Measurements from ENCODE around the gene KCNG2.

The KCNG2 gene

DNA sequence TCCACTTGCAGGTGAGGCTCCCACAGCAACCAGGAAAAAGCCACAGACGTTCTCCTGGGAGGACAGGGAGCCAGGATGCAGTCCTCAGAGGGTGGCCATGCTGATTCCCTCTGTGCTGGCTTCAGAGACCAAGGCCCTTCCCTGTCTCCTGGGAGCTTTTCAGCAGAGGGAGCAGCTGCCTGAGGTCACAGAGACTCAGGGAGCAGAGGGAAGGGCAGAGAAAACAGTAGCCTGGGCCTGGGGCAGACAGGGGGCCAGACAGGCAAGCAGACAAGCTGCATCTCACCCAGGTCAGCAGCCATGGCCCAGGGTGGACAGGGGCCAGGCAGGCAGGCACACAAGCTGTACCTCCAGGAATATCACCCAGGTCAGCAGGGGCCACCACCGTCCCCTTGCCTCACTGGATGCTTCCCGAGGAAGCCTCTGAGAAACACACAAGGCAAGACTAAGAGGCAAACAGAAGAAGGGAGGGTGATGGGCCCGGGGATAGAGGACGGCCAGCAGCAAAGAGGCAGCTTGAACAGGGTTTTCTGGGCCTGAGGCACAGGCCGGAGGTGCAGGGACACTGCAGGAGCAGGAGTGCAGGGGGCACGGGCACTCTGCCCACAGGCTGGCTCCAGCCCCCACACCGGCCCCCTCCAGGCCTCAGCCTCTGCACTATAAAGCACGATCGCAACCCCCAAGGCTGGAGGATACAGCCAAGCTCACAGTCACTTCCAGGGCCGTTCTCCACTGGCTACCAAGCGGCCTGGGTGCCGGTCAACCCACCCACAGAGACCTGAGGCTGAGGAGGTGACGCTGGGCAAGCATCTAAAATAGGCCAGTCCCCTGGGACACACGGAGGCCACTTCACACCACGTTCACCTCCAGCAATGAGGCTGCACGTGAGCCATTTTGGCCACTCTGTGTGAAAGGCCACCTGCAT, 147.6 kb downstream of the KCNG2 start:
- no peak for DNase-seq

DNA sequence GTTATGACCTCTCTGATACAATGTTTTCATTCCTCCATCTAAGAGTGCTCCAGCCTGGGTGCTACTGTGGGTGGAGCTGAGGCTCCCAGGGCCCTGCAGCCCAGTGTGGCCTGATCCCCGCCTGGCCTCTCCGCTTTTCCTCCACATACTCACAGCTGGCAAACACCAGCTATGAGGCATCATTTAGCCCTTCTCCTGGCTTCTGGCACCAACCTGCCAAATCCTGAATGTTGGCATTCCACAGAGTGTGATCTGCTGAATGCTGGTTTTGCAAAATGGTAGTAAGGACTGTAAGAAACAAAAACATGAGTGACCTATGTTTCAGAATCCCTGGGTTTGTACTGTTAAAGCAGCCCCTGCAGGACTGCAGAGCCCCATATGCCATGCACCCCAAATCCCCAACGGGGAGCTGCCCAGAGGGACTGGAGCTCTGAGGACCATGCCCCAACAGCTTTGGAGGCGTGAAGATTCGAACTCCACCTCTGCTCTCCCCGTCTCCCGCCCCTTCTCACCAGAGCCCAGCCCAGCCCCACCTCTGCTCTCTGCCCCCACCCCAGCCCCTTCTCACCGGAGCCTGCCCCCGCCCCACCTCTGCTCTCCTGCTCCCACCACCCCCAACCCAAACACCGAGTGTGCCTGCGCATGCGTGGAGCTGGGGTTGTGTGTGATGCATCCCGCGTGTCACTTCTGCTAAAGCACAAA, 149.5 kb downstream of the KCNG2 start:
- no peak for DNase-seq

DNA sequence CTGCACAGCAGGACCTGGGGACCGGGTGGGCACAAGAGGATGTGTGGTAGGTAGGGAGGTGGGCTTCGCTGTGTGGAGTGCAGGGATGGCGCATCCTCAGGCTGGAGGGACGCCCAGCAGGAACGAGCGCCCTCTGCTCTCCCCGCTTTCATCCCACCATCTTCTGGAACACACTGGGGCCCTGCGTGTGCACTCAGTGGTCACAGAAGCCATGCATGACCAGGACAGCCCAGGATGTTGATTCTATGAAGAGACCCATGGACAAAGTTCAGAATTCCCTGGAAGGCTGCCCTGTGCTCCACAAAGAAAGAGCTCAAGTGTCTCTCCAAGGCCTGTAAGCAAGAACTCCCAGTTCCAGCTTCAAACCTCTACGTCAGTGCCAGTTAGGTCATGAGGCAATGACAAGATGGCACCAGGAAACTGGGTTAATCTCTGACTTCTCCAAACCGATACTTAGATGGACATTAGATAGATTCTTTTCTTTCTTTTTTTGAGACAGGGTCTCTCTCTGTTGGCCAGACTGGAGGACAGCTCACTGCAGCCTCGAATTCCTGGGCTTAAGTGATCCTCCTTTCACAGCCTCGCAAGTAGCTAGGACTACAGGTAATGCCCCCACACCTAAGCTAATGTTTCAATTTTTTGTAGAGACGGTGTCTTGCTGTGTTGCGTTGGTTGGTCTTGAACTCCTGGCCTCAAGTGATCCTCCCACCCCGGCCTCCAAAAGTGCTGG, 150.3 kb downstream of the KCNG2 start:
- no peak for DNase-seq

DNA sequence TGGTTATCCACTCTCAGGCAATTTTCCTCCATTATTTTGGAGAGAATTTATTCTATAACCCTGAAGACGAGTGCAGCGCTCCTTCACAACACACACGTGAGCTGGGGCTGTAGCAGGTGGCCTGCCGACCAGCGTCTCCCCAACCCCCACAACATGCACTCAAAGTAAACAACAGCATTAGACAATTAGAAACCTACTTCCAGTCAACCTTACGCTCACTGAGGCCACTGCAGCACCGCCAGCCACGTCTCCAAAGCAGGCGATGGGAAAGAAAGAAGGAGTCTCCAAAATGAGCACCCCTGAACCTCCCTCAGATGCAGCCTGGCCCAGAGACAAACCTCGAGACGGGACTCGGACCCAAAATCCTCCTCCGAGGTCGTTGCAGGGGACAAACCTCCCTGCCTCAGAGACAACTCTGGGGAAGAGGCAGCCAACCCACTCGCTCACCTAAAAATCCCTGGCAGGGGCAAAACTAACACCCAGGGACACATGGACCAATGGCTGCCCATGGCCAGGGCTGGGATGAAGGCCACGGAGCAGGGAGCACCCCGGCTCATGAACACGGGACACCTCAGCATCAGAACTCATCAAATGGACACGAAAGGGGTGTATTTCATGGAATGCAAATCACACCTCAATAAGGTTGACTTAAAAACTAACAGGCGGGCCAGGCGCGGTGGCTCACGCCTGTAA, 151.1 kb downstream of the KCNG2 start:
- DNase-seq = no peak
